ENCODE measurements around the gene RABGAP1L. TPM values are rescaled to one million over a fixed set of nuclear protein-coding genes. Genes with fewer than 3 reads are reported as not detected.

The RABGAP1L gene
- total and polyA plus RNA-seq, 10 of the 15 experiments (the other 5 are each of a cell fraction or from before 2014, with no cell fraction given): 5.8 to 194 (median 113) TPM

DNA sequence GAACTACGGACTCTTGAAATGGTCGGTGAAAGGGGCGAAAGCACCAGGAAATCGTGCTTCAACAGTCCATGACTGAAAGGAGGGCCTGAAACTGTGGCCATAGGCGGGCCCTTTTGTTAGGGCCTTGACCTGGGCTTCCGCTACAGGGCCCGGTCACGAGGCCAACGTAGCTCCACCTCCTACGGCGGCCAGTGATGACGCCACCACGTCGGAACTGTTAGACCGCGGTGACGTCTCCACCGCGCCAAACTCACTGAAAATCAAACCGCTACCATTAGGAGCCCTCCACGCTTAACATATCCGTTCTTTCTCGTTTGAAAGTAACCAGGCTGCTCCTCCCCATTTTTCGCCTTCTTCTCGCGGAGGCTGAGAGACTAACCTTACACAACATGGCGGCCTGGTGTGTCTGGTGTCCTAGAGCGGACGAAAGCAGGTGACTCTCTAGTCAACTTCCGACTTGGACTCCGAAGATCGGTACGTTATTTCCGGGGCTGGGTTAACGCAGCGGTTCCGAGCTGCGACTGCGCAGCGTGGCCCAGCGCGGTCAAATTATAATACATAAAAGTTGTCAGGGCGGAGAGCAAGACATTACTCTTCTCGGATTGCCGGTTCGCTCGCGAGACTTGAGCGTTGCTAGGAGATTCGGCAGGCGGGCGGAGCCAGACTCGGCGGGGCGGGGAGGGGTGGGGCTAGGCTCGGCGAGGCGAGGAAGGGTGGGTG, 840.1 kb downstream of the RABGAP1L start (continued):
- peak; percentile 84 for TF ChIP-seq USF2 (IDR thresholded peaks at IDR 0.05; ENCODE audit: borderline replicate concordance, low read depth, low read length)
- peak; percentile 58; the same call in 1 of the 2 replicates for TF ChIP-seq HDGF (IDR thresholded peaks at IDR 0.05)
- peak; percentile 96 for TF ChIP-seq ZNF687 (IDR thresholded peaks at IDR 0.05)
- TF ChIP-seq IRF4 (IDR thresholded peaks at IDR 0.05; ENCODE audit: low read depth, low read length): peak; percentile 8; the same call in 1 of the 2 replicates
- peak; percentile 95 for TF ChIP-seq RAD51 (IDR thresholded peaks at IDR 0.05)
- TF ChIP-seq NRF1 (conservative IDR thresholded peaks at IDR 0.05; ENCODE audit: low read depth, low read length): peak; percentile 98
- TF ChIP-seq ESRRA (IDR thresholded peaks at IDR 0.05; ENCODE audit: low read length): no peak
- TF ChIP-seq EGR1 (IDR thresholded peaks at IDR 0.05; ENCODE audit: borderline replicate concordance in 1 of 2, low read depth in 2 of 2, low read length in 2 of 2): peak; percentile 68 to 72; a peak in 2 of 3 replicates
- no peak for TF ChIP-seq RBBP5 (conservative IDR thresholded peaks at IDR 0.05)
- TF ChIP-seq, protein P1, sequence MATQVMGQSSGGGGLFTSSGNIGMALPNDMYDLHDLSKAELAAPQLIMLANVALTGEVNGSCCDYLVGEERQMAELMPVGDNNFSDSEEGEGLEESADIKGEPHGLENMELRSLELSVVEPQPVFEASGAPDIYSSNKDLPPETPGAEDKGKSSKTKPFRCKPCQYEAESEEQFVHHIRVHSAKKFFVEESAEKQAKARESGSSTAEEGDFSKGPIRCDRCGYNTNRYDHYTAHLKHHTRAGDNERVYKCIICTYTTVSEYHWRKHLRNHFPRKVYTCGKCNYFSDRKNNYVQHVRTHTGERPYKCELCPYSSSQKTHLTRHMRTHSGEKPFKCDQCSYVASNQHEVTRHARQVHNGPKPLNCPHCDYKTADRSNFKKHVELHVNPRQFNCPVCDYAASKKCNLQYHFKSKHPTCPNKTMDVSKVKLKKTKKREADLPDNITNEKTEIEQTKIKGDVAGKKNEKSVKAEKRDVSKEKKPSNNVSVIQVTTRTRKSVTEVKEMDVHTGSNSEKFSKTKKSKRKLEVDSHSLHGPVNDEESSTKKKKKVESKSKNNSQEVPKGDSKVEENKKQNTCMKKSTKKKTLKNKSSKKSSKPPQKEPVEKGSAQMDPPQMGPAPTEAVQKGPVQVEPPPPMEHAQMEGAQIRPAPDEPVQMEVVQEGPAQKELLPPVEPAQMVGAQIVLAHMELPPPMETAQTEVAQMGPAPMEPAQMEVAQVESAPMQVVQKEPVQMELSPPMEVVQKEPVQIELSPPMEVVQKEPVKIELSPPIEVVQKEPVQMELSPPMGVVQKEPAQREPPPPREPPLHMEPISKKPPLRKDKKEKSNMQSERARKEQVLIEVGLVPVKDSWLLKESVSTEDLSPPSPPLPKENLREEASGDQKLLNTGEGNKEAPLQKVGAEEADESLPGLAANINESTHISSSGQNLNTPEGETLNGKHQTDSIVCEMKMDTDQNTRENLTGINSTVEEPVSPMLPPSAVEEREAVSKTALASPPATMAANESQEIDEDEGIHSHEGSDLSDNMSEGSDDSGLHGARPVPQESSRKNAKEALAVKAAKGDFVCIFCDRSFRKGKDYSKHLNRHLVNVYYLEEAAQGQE (IDR thresholded peaks at IDR 0.05; ENCODE audit: low read depth, low read length): no peak
- peak; percentile 99; the same call in 1 of the 2 replicates for TF ChIP-seq ZNF207 (IDR thresholded peaks at IDR 0.05; ENCODE audit: borderline replicate concordance)
- peak; percentile 80 for TF ChIP-seq POLR2AphosphoS2 (IDR thresholded peaks at IDR 0.05; ENCODE audit: low read depth, low read length)
- no peak for TF ChIP-seq SMC3 (IDR thresholded peaks at IDR 0.05; ENCODE audit: borderline replicate concordance, low read length)
- TF ChIP-seq, protein P2, sequence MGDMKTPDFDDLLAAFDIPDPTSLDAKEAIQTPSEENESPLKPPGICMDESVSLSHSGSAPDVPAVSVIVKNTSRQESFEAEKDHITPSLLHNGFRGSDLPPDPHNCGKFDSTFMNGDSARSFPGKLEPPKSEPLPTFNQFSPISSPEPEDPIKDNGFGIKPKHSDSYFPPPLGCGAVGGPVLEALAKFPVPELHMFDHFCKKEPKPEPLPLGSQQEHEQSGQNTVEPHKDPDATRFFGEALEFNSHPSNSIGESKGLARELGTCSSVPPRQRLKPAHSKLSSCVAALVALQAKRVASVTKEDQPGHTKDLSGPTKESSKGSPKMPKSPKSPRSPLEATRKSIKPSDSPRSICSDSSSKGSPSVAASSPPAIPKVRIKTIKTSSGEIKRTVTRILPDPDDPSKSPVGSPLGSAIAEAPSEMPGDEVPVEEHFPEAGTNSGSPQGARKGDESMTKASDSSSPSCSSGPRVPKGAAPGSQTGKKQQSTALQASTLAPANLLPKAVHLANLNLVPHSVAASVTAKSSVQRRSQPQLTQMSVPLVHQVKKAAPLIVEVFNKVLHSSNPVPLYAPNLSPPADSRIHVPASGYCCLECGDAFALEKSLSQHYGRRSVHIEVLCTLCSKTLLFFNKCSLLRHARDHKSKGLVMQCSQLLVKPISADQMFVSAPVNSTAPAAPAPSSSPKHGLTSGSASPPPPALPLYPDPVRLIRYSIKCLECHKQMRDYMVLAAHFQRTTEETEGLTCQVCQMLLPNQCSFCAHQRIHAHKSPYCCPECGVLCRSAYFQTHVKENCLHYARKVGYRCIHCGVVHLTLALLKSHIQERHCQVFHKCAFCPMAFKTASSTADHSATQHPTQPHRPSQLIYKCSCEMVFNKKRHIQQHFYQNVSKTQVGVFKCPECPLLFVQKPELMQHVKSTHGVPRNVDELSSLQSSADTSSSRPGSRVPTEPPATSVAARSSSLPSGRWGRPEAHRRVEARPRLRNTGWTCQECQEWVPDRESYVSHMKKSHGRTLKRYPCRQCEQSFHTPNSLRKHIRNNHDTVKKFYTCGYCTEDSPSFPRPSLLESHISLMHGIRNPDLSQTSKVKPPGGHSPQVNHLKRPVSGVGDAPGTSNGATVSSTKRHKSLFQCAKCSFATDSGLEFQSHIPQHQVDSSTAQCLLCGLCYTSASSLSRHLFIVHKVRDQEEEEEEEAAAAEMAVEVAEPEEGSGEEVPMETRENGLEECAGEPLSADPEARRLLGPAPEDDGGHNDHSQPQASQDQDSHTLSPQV (IDR thresholded peaks at IDR 0.05): peak; percentile 75; the same call in 1 of the 2 replicates
- TF ChIP-seq STAT1 (conservative IDR thresholded peaks at IDR 0.05): 0 out of 2 replicates have a peak, but pooled peaks have one; percentile 85
- no peak for TF ChIP-seq EP300 (IDR thresholded peaks at IDR 0.05; ENCODE audit: borderline replicate concordance in 1 of 2, control insufficient read depth in 1 of 2, low read depth in 2 of 2, low read length in 2 of 2)

Measured in GM12878 (cell line).